Stimulated activated CD8-positive, alpha-beta memory T cell treated with anti-CD3 and anti-CD28 coated beads, Interleukin-7, amount 100 ng/mL, for 24 hours (primary cell): Measurements from ENCODE around the gene EEF1AKMT3.
A peak's percentile ranks its signal among the peaks of the same experiment; 100 is the strongest.

Experiments used
- DNase-seq: peaks from one replicate; pipeline ENCODE4 v3.0.0-alpha.2; 2020; ENCODE audit warnings: low read depth

Gene EEF1AKMT3

DNA sequence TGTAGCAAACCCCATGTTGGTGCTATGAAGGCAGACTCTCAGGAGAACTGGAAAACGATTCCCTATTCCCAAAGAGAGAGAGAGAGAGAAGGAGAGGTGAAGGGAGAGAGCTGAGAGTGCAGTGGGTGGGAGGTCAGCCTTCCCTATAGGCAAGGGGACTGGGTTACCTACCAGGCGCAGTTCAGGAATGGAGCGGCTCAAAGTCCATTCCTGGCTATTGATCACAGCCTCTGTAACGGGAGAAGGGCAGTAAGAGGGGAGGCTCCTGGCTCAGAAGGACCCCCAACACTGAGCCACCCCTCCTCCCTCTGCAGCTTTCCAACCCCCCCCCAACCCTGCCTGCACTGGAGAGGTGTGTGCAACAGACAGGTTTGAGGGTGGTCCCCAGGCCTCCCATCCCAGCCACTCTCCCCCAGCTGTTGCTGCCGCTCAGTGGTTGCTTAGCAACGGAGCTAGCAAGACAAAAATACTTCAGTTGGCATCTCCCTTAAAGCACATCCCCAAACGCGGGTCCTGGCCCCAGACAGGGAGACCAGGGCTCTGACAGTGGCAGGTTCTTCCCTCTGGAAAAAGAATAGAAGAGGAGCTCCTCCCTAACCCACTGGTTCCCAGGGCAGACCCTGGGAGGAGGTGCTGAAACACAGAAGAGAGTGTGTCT is 37.1 kb upstream of the EEF1AKMT3 start:
- no peak for DNase-seq

GRCh38 chr12:57735952-57736740 is 36.3 kb upstream of the EEF1AKMT3 start:
- DNase-seq = no peak

- no peak for DNase-seq
Measured at GRCh38 chr12:57736741-57737466, 35.5 kb upstream of the EEF1AKMT3 start.

- no peak for DNase-seq
Measured at GRCh38 chr12:57737467-57738460, 34.6 kb upstream of the EEF1AKMT3 start.

GRCh38 chr12:57738661-57739237 is 33.7 kb upstream of the EEF1AKMT3 start, which contains the start of gene AGAP2:
Gene AGAP2, minus strand, starts transcription at chr12:57738742. Its CDS starts 496 bp downstream, at chr12:57738246.
- DNase-seq = no peak

- no peak for DNase-seq
Measured at GRCh38 chr12:57739387-57739786, 33.0 kb upstream of the EEF1AKMT3 start.

DNA sequence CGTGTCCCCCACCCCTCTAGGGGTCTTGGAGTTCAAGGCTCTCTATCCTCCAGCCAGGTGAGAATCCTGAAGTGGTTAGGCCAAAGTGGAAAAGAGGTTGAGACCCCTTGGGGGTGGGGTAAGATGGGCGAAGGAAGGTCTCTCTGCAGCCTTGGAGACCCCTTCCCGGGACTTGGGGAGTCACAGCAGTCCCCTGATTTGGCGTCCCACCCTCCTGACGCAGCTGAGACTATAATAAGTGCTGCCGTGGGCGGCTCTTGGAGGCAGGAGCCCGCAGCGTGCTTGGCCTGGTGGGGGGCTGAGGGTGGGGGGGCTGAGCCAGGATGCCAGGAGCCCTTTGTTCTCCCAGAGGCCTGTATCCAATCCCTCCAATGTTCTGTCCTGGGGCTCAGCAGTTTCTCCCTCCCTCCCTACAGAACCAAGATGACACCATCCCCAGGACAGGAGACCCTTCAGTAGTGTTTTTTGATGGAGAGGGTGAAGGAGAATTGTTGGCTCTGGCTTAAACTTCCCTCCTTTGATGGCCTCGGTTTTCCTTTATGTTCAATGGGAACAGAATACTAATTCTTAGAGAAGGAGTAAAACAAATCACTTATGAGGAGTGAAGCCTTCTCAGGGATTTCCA is 32.4 kb upstream of the EEF1AKMT3 start:
- no peak for DNase-seq

DNA sequence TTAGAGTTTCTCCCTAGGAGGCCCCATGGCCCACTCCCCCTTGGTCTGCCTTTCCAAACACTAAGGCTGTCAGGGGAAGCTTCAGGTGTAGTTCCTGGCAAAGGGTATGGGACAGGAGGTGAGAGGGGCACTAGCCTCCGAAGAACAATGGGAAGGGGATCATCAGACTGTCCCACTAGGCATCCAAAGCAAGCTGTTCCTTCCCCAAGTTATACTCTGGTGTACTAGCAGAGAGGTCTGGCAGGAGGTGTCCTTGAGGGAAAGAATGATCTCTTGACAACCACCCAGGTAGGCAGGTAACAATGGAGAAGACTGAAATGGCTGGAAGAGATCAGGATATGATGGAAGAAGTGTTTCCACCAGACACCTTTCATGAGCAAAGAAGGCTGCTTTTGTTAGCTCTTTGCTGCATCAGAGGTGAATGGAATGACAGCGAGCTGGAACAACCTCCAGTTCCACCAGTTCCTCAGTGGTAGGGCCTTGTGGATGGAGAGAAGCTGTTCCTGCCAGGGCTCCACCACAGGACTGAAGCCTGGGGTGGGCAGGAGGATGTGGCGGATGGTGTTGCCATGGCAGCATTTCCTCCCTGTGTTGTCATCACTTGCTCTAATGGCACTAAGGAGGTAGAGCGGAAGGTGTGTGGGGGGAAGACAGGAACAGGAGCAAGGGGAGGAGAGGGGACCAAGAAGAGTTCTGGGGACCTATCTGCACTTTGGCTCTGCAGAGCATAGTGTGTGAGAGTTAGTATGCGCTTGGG is 31.6 kb upstream of the EEF1AKMT3 start:
- peak; percentile 41 for DNase-seq

DNA sequence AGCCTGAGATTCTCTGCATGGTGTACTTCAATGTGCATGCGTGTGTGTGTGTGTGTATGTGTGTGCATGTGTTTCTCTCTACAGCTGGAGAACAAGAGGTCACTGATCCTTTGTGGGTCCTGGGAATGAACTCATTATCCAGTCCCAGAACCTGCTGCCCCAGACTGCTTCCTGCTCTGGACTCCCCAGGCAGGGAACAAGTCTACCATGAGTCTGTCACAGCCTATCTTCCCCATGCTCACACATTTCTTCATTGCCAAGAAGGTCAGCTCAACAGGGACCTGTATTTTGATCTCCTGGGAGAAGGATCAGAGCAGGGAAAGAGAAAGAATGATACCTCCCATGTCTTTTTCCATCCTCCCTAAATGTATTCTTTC is 31.0 kb upstream of the EEF1AKMT3 start:
- no peak for DNase-seq

- peak; percentile 51 for DNase-seq
Measured at GRCh38 chr12:57741844-57742738, 30.3 kb upstream of the EEF1AKMT3 start.

DNA sequence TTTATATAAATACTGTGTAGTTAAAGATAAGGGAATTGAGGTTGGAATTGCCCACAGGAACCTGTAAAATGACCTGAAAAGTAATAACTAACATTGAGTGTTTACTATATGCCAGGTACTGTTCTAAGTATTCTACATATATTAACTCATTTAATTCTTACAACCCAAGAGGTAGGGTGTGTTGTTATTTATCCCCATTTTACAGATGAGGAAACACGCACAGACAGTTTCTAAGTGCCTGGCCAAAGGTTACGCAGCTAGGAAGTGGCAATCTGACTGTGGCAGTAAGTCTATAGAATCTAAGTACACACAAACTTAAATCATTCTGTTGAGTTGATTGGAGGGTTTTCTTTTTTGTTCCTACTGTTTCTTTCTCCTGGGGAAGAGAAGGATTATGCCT is 28.6 kb upstream of the EEF1AKMT3 start:
- DNase-seq = no peak

- DNase-seq = peak; percentile 61
Measured at GRCh38 chr12:57744194-57744776, 28.1 kb upstream of the EEF1AKMT3 start.

DNA sequence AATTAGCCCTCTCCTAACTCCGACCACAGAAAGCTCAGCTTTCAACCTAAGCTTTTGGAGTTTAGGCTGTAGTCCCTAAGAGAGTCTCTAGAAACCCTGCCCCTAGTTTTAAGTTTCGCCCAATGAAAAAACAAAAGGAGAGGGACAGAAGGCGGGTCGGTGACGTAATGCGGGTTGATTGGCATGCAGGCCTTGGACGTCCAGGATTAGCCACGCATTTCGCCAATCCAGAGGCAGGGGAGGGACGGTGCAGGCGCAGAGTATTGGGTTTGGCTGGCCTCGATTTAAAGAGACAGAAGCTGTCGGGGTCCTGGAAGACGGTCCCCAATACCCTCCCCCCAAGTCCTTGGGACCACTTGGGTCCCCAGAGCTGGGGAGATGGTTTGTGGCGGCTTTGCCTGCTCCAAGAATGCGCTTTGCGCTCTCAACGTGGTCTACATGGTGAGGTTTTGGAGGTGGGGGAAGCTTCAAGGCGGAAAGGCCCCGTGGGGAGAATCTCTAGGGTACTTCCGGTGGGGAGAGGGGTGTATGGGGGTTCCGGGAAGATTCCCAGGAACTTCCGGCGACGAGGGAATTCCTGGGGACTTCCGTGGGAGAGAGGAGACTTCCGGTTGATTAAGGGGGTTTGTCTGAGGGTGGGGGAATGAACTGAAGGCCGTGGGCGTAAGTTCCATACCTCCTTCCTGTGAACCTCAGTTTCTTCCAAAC is 27.5 kb upstream of the EEF1AKMT3 start, which contains the start of gene TSPAN31:
TSS of gene TSPAN31 (plus strand) at position 263 of the 708 bp plus-strand sequence. CDS start at position 379, 116 bp downstream.
- DNase-seq = peak; percentile 91

DNA sequence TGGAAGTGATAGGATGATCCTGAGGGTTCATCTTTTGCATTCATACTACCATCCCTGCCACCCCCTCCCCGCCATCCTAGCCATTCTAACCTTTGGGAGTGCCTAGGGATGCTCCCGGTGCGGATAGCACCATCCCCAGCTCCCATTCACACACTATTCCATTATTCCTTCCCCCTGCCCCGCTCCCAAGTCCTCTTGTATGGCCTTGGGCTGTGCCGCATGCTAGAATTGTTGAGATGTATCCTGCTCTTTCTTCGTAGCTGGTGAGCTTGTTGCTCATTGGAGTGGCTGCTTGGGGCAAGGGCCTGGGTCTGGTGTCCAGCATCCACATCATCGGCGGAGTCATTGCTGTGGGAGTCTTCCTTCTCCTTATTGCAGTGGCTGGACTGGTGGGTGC is 26.9 kb upstream of the EEF1AKMT3 start:
- DNase-seq = no peak

GRCh38 chr12:57746025-57746424 is 26.4 kb upstream of the EEF1AKMT3 start:
- no peak for DNase-seq

DNA sequence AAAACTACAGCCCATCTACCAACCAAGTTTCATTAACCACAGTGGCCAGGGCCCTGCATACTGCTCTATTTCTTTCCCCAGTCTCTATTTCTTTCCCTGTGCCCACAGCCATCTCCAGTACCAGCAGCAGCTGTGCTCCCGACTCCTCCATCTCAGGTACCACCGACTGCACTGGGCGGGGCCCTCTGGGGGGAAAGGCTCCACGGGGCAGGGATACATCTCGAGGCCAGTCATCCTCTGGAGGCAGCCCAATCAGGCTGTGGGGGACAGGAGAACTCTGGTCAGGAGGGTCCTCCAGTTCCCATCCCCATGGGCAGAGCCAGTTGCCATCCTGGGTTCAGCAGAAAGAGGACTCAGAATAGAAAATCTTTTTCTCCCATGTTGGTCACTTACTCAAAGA is 23.4 kb upstream of the EEF1AKMT3 start:
- DNase-seq = no peak

- no peak for DNase-seq
Measured at GRCh38 chr12:57750561-57751431, 21.6 kb upstream of the EEF1AKMT3 start.
